Esophagus squamous epithelium (tissue), 4 donors: ENCODE measurements around the gene NAXE.

Source experiments
- POLR2A ChIP-seq, 4 donors: fragments of 450-650 bp; IDR thresholded peaks; one replicate each; pipeline ENCODE4 v1.6.1; 2017; ENCODE audit warnings: antibody characterized with exemption in 4 of 4, mild to moderate bottlenecking in 4 of 4, moderate library complexity in 3 of 4
- TF ChIP-seq, protein P1 (sequence below), 6 experiments: fragments of 450-650 bp in 4 of 6; fragments of 200-600 bp in 2 of 6; sonication (generic) in 2 of 6; IDR thresholded peaks; one replicate each; pipeline ENCODE4 v1.5.1; 2016 to 2019; ENCODE audit warnings: antibody characterized with exemption in 6 of 6, mild to moderate bottlenecking in 4 of 6, moderate library complexity in 4 of 6

DNA sequence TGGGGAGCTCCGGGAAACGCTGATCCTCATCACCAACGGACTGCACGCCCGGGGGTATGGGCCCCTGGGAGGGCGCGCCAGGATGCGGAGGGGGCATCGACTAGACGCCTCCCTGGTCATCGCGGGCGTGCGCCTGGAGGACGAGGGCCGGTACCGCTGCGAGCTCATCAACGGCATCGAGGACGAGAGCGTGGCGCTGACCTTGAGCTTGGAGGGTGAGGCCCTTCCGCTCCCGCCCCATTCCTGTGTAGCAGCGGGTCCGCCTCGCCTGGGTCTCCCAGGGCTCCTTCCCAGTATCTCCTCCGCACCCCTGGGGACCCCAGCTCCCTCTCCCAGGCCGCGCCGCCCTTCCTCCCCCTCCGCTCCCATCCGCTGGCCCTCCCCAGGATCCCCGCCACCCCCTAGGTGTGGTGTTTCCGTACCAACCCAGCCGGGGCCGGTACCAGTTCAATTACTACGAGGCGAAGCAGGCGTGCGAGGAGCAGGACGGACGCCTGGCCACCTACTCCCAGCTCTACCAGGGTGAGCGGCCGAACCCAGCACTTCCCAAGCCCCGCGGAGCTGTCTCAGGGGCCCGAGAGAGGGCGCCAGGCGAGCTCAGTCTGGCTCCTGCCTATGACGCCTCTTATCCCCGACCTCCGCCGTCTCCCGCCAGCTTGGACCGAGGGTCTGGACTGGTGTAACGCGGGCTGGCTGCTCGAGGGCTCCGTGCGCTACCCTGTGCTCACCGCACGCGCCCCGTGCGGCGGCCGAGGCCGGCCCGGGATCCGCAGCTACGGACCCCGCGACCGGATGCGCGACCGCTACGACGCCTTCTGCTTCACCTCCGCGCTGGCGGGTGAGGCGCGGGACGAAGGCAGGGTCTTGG, 32.6 kb downstream of the NAXE start:
- TF ChIP-seq, protein P1, sequence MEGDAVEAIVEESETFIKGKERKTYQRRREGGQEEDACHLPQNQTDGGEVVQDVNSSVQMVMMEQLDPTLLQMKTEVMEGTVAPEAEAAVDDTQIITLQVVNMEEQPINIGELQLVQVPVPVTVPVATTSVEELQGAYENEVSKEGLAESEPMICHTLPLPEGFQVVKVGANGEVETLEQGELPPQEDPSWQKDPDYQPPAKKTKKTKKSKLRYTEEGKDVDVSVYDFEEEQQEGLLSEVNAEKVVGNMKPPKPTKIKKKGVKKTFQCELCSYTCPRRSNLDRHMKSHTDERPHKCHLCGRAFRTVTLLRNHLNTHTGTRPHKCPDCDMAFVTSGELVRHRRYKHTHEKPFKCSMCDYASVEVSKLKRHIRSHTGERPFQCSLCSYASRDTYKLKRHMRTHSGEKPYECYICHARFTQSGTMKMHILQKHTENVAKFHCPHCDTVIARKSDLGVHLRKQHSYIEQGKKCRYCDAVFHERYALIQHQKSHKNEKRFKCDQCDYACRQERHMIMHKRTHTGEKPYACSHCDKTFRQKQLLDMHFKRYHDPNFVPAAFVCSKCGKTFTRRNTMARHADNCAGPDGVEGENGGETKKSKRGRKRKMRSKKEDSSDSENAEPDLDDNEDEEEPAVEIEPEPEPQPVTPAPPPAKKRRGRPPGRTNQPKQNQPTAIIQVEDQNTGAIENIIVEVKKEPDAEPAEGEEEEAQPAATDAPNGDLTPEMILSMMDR (IDR thresholded peaks at IDR 0.05): peak in 2 of 6 experiments; percentile 12 to 23
- no peak for TF ChIP-seq POLR2A (IDR thresholded peaks at IDR 0.05)
